ENCODE measurements around the gene SLC6A3.

Gene SLC6A3

GRCh38 chr5:1435369-1435768 lies 9.9 kb downstream of the SLC6A3 start:
- no peak overlapping the region for H2BK5ac ChIP-seq (ENCODE audit: low read depth, low read length, poor library complexity)
- no peaks in the 10 kb centered on the region for H3K79me1 ChIP-seq (ENCODE audit: low read length)
- WGBS (ENCODE audit: extremely low coverage, insufficient coverage, insufficient read length) = no CpG with 5 or more reads among the region's 2 CpGs

GRCh38 chr5:1432296-1432695 lies 12.9 kb downstream of the SLC6A3 start:
- DNase-seq = no peak
- Histone ChIP-seq H3K9me3 (ENCODE audit: insufficient read depth, low read depth, low read length) (peaks cover 58% of the 10 kb centered on the region), H3K4me3 (ENCODE audit: low read depth, low read length) (no peak overlapping the region)

More at GRCh38 chr5:1435369-1435768, 9.9 kb downstream of the SLC6A3 start:
- H3K27ac ChIP-seq (ENCODE audit: low read depth, low read length) = no peak overlapping the region
- H3K36me3 ChIP-seq (ENCODE audit: control insufficient read depth in 1 of 2, insufficient read depth in 2 of 2, low read length in 2 of 2) = no peaks in the 10 kb centered on the region
- no peak overlapping the region for H4K12ac ChIP-seq (ENCODE audit: low read depth, low read length)
- H3K23ac ChIP-seq (ENCODE audit: low read length) = no peak overlapping the region
- no peak overlapping the region for H2BK12ac ChIP-seq (ENCODE audit: low read length)
- H2AK5ac ChIP-seq (ENCODE audit: low read length) = no peak overlapping the region
- no peaks in the 10 kb centered on the region for H3K79me2 ChIP-seq (ENCODE audit: control insufficient read depth, insufficient read depth, low read length, poor library complexity)
- H3K4me3 ChIP-seq (ENCODE audit: low read depth, low read length) = no peak overlapping the region
- H2AFZ ChIP-seq (ENCODE audit: insufficient read depth, low read length, poor library complexity) = no peak overlapping the region
- no peaks in the 10 kb centered on the region for H3K4me1 ChIP-seq (ENCODE audit: control insufficient read depth in 1 of 2, insufficient read depth in 2 of 2, low read length in 2 of 2)
- H4K91ac ChIP-seq (ENCODE audit: low read depth, low read length) = no peak overlapping the region
- H3K18ac ChIP-seq (ENCODE audit: low read length) = no peak overlapping the region
- no peak overlapping the region for H2BK120ac ChIP-seq (ENCODE audit: insufficient read depth, low read length, poor library complexity)
- no peak overlapping the region for H4K8ac ChIP-seq (ENCODE audit: low read depth, low read length)
- peaks cover 46% of the 10 kb centered on the region for H3K9me3 ChIP-seq (ENCODE audit: insufficient read depth, low read depth, low read length)
- H3K14ac ChIP-seq (ENCODE audit: low read length) = no peak overlapping the region
- no peak overlapping the region for H3K4ac ChIP-seq (ENCODE audit: low read depth, low read length)
- H3K27me3 ChIP-seq (ENCODE audit: insufficient read depth, low read length) = no peaks in the 10 kb centered on the region
- H3K9ac ChIP-seq (ENCODE audit: low read length) = no peak overlapping the region
- DNase-seq = no peak
- no peak overlapping the region for H3K4me2 ChIP-seq (ENCODE audit: low read length)

GRCh38 chr5:1431896-1432295 lies 13.3 kb downstream of the SLC6A3 start:
- Histone ChIP-seq H3K27ac (ENCODE audit: low read depth, low read length) (no peak overlapping the region), H3K14ac (ENCODE audit: low read length) (no peak overlapping the region), H2BK120ac (ENCODE audit: insufficient read depth, low read length, poor library complexity) (no peak overlapping the region), H3K9ac (ENCODE audit: low read length) (no peak overlapping the region), H3K23ac (ENCODE audit: low read length) (no peak overlapping the region), H4K12ac (ENCODE audit: low read depth, low read length) (no peak overlapping the region), H2BK12ac (ENCODE audit: low read length) (no peak overlapping the region), H3K4me2 (ENCODE audit: low read length) (no peak overlapping the region), H3K27me3 (ENCODE audit: insufficient read depth, low read length) (no peaks in the 10 kb centered on the region), H3K18ac (ENCODE audit: low read length) (no peak overlapping the region), H3K9me3 (ENCODE audit: insufficient read depth, low read depth, low read length) (peaks cover 58% of the 10 kb centered on the region), H3K4me1 (ENCODE audit: control insufficient read depth in 1 of 2, insufficient read depth in 2 of 2, low read length in 2 of 2) (no peaks in the 10 kb centered on the region), H3K79me2 (ENCODE audit: control insufficient read depth, insufficient read depth, low read length, poor library complexity) (no peaks in the 10 kb centered on the region), H3K36me3 (ENCODE audit: control insufficient read depth in 1 of 2, insufficient read depth in 2 of 2, low read length in 2 of 2) (no peaks in the 10 kb centered on the region), H4K91ac (ENCODE audit: low read depth, low read length) (no peak overlapping the region), H2BK5ac (ENCODE audit: low read depth, low read length, poor library complexity) (no peak overlapping the region), H4K8ac (ENCODE audit: low read depth, low read length) (no peak overlapping the region), H3K4ac (ENCODE audit: low read depth, low read length) (no peak overlapping the region), H2AK5ac (ENCODE audit: low read length) (no peak overlapping the region), H2AFZ (ENCODE audit: insufficient read depth, low read length, poor library complexity) (no peak overlapping the region), H3K79me1 (ENCODE audit: low read length) (no peaks in the 10 kb centered on the region), H3K4me3 (ENCODE audit: low read depth, low read length) (no peak overlapping the region)
- no peak for DNase-seq
- WGBS (ENCODE audit: extremely low coverage, insufficient coverage, insufficient read length) = no CpG with 5 or more reads among the region's 8 CpGs

More at GRCh38 chr5:1432296-1432695, 12.9 kb downstream of the SLC6A3 start:
- H2BK120ac ChIP-seq (ENCODE audit: insufficient read depth, low read length, poor library complexity) = no peak overlapping the region
- H2AK5ac ChIP-seq (ENCODE audit: low read length) = no peak overlapping the region
- no peak overlapping the region for H3K27ac ChIP-seq (ENCODE audit: low read depth, low read length)
- H3K4me2 ChIP-seq (ENCODE audit: low read length) = no peak overlapping the region
- H4K91ac ChIP-seq (ENCODE audit: low read depth, low read length) = no peak overlapping the region
- no peak overlapping the region for H4K8ac ChIP-seq (ENCODE audit: low read depth, low read length)
- H3K9ac ChIP-seq (ENCODE audit: low read length) = no peak overlapping the region
- no peaks in the 10 kb centered on the region for H3K4me1 ChIP-seq (ENCODE audit: control insufficient read depth in 1 of 2, insufficient read depth in 2 of 2, low read length in 2 of 2)
- no peak overlapping the region for H2AFZ ChIP-seq (ENCODE audit: insufficient read depth, low read length, poor library complexity)
- no CpG with 5 or more reads among the region's 15 CpGs for WGBS (ENCODE audit: extremely low coverage, insufficient coverage, insufficient read length)
- no peaks in the 10 kb centered on the region for H3K79me1 ChIP-seq (ENCODE audit: low read length)
- H3K79me2 ChIP-seq (ENCODE audit: control insufficient read depth, insufficient read depth, low read length, poor library complexity) = no peaks in the 10 kb centered on the region
- H3K4ac ChIP-seq (ENCODE audit: low read depth, low read length) = no peak overlapping the region
- no peak overlapping the region for H2BK12ac ChIP-seq (ENCODE audit: low read length)
- no peaks in the 10 kb centered on the region for H3K27me3 ChIP-seq (ENCODE audit: insufficient read depth, low read length)
- no peak overlapping the region for H4K12ac ChIP-seq (ENCODE audit: low read depth, low read length)
- H3K14ac ChIP-seq (ENCODE audit: low read length) = no peak overlapping the region
- H3K23ac ChIP-seq (ENCODE audit: low read length) = no peak overlapping the region
- H3K36me3 ChIP-seq (ENCODE audit: control insufficient read depth in 1 of 2, insufficient read depth in 2 of 2, low read length in 2 of 2) = no peaks in the 10 kb centered on the region
- H3K18ac ChIP-seq (ENCODE audit: low read length) = no peak overlapping the region
- H2BK5ac ChIP-seq (ENCODE audit: low read depth, low read length, poor library complexity) = no peak overlapping the region

- no peak overlapping the region for H4K12ac ChIP-seq (ENCODE audit: low read depth, low read length)
- no peak overlapping the region for H2AFZ ChIP-seq (ENCODE audit: insufficient read depth, low read length, poor library complexity)
- no peak overlapping the region for H4K8ac ChIP-seq (ENCODE audit: low read depth, low read length)
- no peak overlapping the region for H4K91ac ChIP-seq (ENCODE audit: low read depth, low read length)
- no peak overlapping the region for H3K27ac ChIP-seq (ENCODE audit: low read depth, low read length)
- H2AK5ac ChIP-seq (ENCODE audit: low read length) = no peak overlapping the region
- no peak overlapping the region for H3K4me3 ChIP-seq (ENCODE audit: low read depth, low read length)
- no peak for DNase-seq
- no peak overlapping the region for H3K4ac ChIP-seq (ENCODE audit: low read depth, low read length)
- H3K9me3 ChIP-seq (ENCODE audit: insufficient read depth, low read depth, low read length) = peaks cover 55% of the 10 kb centered on the region
- H2BK12ac ChIP-seq (ENCODE audit: low read length) = no peak overlapping the region
- no peaks in the 10 kb centered on the region for H3K27me3 ChIP-seq (ENCODE audit: insufficient read depth, low read length)
- no peak overlapping the region for H3K18ac ChIP-seq (ENCODE audit: low read length)
- no peaks in the 10 kb centered on the region for H3K79me1 ChIP-seq (ENCODE audit: low read length)
- H3K4me2 ChIP-seq (ENCODE audit: low read length) = no peak overlapping the region
- no peak overlapping the region for H3K14ac ChIP-seq (ENCODE audit: low read length)
- H2BK5ac ChIP-seq (ENCODE audit: low read depth, low read length, poor library complexity) = no peak overlapping the region
- no peak overlapping the region for H2BK120ac ChIP-seq (ENCODE audit: insufficient read depth, low read length, poor library complexity)
- H3K4me1 ChIP-seq (ENCODE audit: control insufficient read depth in 1 of 2, insufficient read depth in 2 of 2, low read length in 2 of 2) = no peaks in the 10 kb centered on the region
- no peaks in the 10 kb centered on the region for H3K79me2 ChIP-seq (ENCODE audit: control insufficient read depth, insufficient read depth, low read length, poor library complexity)
- no peak overlapping the region for H3K9ac ChIP-seq (ENCODE audit: low read length)
- H3K23ac ChIP-seq (ENCODE audit: low read length) = no peak overlapping the region
- H3K36me3 ChIP-seq (ENCODE audit: control insufficient read depth in 1 of 2, insufficient read depth in 2 of 2, low read length in 2 of 2) = no peaks in the 10 kb centered on the region
- no CpG with 5 or more reads among the region's 33 CpGs for WGBS (ENCODE audit: extremely low coverage, insufficient coverage, insufficient read length)
Observed at GRCh38 chr5:1431021-1431811, 14.0 kb downstream of the SLC6A3 start.
